Smooth muscle cell (in vitro differentiated cells): ENCODE measurements around the gene SHF. TPM values are rescaled to one million over a fixed set of nuclear protein-coding genes. Genes with fewer than 3 reads are reported as not detected.

ENCODE experiments used
- DNase-seq: peaks from one replicate; lab custom pipeline; 2025; ENCODE audit not compliant: unreplicated experiment; lab: John Stamatoyannopoulos, UW
- H2AFZ ChIP-seq: fragments of 200-600 bp; sonication (generic); 2 replicates; pipeline ENCODE4 v1.6.0; 2016; ENCODE audit warnings: antibody characterized with exemption, low read depth, mild to moderate bottlenecking
- H3F3A ChIP-seq: fragments of 200-600 bp; sonication (generic); 2 replicates; pipeline ENCODE4 v1.6.0; 2017; ENCODE audit warnings: antibody characterized with exemption, low read depth
- H3K27ac ChIP-seq: fragments of 200-600 bp; sonication (generic); 2 replicates; pipeline ENCODE4 v1.5.1; 2016; ENCODE audit warnings: low read depth, mild to moderate bottlenecking
- H3K27me3 ChIP-seq: fragments of 200-600 bp; sonication (generic); 2 replicates; pipeline ENCODE4 v1.6.1; 2016; ENCODE audit warnings: low read depth, mild to moderate bottlenecking
- H3K36me3 ChIP-seq: fragments of 200-600 bp; sonication (generic); 2 replicates; pipeline ENCODE4 v1.5.1; 2016; ENCODE audit warnings: low read depth
- H3K4me1 ChIP-seq: fragments of 200-600 bp; sonication (generic); 2 replicates; pipeline ENCODE4 v1.5.1; 2016; ENCODE audit warnings: low read depth
- H3K4me2 ChIP-seq: fragments of 200-600 bp; sonication (generic); 2 replicates; pipeline ENCODE4 v1.6.0; 2016; ENCODE audit warnings: mild to moderate bottlenecking
- H3K4me3 ChIP-seq: fragments of 200-600 bp; sonication (generic); 2 replicates; pipeline ENCODE4 v1.5.1; 2016; ENCODE audit warnings: mild to moderate bottlenecking
- H3K79me2 ChIP-seq: fragments of 200-600 bp; sonication (generic); 2 replicates; pipeline ENCODE4 v1.6.0; 2016; ENCODE audit warnings: low read depth, mild to moderate bottlenecking
- H3K9ac ChIP-seq: fragments of 200-600 bp; sonication (generic); 2 replicates; pipeline ENCODE4 v1.6.0; 2016; ENCODE audit warnings: low read depth
- H3K9me3 ChIP-seq: fragments of 200-600 bp; sonication (generic); replicated peaks from 2 replicates; pipeline ENCODE4 v1.5.1; 2016; ENCODE audit warnings: low read depth
- H4K20me1 ChIP-seq: fragments of 200-600 bp; sonication (generic); 2 replicates; pipeline ENCODE4 v1.6.0; 2016; ENCODE audit warnings: low read depth
- WGBS: methylation state at CpG from one replicate; pipeline ENCODE4 v1.1.7; 2016; ENCODE audit warnings: low lambda C conversion rate; 5-methylcytosine and 5-hydroxymethylcytosine counted together
- polyA plus RNA-seq: library from polyadenylated mRNA; unstranded; fragments of >200 nt; fragmentation: Nextera tagmentation; extraction: Ambion mirVana; gene quantifications from 2 replicates; pipeline ENCODE4 v1.2.1, GENCODE V29; 2016
- total RNA-seq: library from RNA; depleted of rRNA; stranded (reverse); fragments of >200 nt; gene quantifications from 2 replicates; pipeline ENCODE4 v1.2.3, GENCODE V29; 2014
- TF ChIP-seq, protein P1 (sequence below): fragments of 200-600 bp; sonication (generic); IDR thresholded peaks from 2 replicates; pipeline ENCODE4 v1.5.1; 2017; ENCODE audit warnings: borderline replicate concordance, mild to moderate bottlenecking, antibody characterized with exemption; ENCODE audit not compliant: insufficient read depth, poor library complexity, severe bottlenecking

SHF gene
- total and polyA plus RNA-seq, 2 experiments from 2014 or later: 16.4 to 41.3 TPM

DNA sequence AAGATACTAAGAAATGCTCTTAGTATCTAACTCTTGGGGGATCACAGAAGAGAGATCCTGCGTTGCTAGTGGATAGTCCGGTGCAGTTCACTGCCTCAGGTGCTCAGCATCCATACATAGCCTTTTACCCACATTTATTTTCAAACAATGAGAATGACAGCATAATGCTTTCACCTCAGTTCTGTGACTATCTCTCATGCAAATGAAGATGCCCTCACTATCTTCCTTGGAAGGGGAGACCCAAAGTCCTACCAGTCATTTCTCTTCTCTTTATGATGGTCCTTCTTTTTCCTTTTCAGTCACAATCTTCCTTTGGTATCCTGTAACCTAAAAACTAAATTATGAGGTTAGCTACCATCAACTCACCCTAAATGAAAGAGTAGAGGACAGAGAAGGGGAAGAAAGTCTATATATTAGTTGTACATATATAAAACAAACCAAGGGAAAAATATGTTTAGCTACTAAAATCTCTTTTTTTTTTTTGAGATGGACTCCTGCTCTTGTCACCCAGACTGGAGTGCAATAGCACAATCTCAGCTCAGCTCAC is 33.4 kb upstream of the SHF start:
- H3K27ac ChIP-seq: no peak overlapping the region
- H3K9me3 ChIP-seq: no peaks in the 10 kb centered on the region
- no peak for DNase-seq
- H3K4me2 ChIP-seq: no peak overlapping the region
- H3K4me3 ChIP-seq: no peak overlapping the region
- no peaks in the 10 kb centered on the region for H3F3A ChIP-seq
- no peak overlapping the region for H2AFZ ChIP-seq
- no peaks in the 10 kb centered on the region for H4K20me1 ChIP-seq
- H3K27me3 ChIP-seq: peaks cover 15% of the 10 kb centered on the region
- no peaks in the 10 kb centered on the region for H3K79me2 ChIP-seq
- no peaks in the 10 kb centered on the region for H3K4me1 ChIP-seq
- H3K36me3 ChIP-seq: no peaks in the 10 kb centered on the region
- TF ChIP-seq, protein P1, sequence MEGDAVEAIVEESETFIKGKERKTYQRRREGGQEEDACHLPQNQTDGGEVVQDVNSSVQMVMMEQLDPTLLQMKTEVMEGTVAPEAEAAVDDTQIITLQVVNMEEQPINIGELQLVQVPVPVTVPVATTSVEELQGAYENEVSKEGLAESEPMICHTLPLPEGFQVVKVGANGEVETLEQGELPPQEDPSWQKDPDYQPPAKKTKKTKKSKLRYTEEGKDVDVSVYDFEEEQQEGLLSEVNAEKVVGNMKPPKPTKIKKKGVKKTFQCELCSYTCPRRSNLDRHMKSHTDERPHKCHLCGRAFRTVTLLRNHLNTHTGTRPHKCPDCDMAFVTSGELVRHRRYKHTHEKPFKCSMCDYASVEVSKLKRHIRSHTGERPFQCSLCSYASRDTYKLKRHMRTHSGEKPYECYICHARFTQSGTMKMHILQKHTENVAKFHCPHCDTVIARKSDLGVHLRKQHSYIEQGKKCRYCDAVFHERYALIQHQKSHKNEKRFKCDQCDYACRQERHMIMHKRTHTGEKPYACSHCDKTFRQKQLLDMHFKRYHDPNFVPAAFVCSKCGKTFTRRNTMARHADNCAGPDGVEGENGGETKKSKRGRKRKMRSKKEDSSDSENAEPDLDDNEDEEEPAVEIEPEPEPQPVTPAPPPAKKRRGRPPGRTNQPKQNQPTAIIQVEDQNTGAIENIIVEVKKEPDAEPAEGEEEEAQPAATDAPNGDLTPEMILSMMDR: no peak
- WGBS: 88% methylated on average over 2 of the region's 2 CpGs
- no peak overlapping the region for H3K9ac ChIP-seq

DNA sequence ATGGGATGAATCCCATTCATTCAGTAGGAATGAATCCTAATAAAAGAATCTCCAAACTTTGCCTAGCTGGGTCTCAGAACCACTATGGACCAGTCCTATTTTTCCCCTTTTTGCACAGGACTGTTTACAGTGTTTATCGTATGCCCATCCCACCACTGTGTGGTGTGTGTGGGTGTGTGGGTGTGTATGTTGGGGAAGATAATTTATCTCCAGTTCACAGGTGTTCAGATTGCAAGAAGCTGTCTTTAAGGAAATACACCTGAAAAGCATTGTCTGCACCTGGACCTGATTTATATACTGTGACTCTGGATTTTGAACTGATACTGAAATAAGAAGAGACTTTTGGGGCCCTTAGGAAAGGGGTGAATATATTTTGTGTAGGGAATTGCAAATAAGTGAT is 24.7 kb upstream of the SHF start:
- H3K4me1 ChIP-seq: no peaks in the 10 kb centered on the region
- peaks cover 7% of the 10 kb centered on the region for H3K27me3 ChIP-seq
- H3F3A ChIP-seq: no peaks in the 10 kb centered on the region
- H2AFZ ChIP-seq: no peak overlapping the region
- no peaks in the 10 kb centered on the region for H3K9me3 ChIP-seq
- no peak for DNase-seq
- H3K79me2 ChIP-seq: no peaks in the 10 kb centered on the region
- H3K4me3 ChIP-seq: no peak overlapping the region
- no peak overlapping the region for H3K4me2 ChIP-seq
- H3K36me3 ChIP-seq: no peaks in the 10 kb centered on the region
- no peaks in the 10 kb centered on the region for H4K20me1 ChIP-seq
- no peak overlapping the region for H3K9ac ChIP-seq
- H3K27ac ChIP-seq: no peak overlapping the region
- 92% methylated on average over 1 of the region's 1 CpG for WGBS
- TF ChIP-seq, protein P1: no peak

DNA sequence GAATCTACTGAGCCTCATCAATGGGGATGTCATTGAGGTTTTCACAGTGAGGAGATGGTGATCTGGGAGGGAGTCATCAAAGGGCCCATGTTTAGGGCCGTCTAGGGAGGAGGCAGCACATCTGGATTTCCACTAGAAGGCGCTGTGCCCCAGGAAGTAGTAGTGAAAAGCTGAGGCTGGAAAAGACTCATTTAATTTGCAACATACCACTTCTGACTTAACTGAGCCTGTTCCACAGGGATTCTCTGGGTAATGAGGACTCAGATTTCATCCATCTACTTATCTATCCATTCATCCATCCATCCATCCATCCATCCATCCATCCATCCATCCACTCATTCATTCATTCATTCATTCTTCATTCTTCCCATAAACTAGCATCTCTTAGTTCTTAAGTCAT is 17.4 kb upstream of the SHF start:
- DNase-seq: no peak
- no peak overlapping the region for H3K27ac ChIP-seq
- H3K27me3 ChIP-seq: peaks cover 13% of the 10 kb centered on the region
- H3K79me2 ChIP-seq: no peaks in the 10 kb centered on the region
- H3K4me2 ChIP-seq: no peak overlapping the region
- TF ChIP-seq, protein P1: peak; percentile 85
- H3K36me3 ChIP-seq: no peaks in the 10 kb centered on the region
- no peaks in the 10 kb centered on the region for H4K20me1 ChIP-seq
- H3K4me3 ChIP-seq: no peak overlapping the region
- no peaks in the 10 kb centered on the region for H3K4me1 ChIP-seq
- WGBS: 0% methylated on average over 2 of the region's 2 CpGs
- no peak overlapping the region for H3K9ac ChIP-seq
- H2AFZ ChIP-seq: no peak overlapping the region
- H3F3A ChIP-seq: peaks cover 9% of the 10 kb centered on the region
- H3K9me3 ChIP-seq: no peaks in the 10 kb centered on the region

DNA sequence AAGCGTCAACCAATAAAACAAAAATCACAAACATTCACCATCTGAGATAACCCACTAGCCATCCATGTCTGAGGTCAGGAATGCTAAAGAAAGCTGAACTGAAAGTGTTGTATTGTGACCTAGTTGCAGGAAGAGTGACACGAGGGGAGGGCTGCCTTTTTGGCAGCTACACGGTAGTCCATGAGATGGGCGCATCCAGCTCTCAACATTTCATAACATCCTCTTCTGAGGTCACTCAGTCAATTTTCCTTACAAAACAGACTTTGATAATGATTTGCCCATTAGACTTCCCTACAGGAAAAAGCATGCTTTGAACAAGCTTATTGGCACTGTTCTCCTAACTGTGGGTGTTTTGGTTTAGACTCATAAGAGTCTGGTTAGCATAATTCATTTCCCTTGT is 15.4 kb upstream of the SHF start:
- H3K4me1 ChIP-seq: no peaks in the 10 kb centered on the region
- no peak overlapping the region for H3K4me3 ChIP-seq
- no peaks in the 10 kb centered on the region for H3K9me3 ChIP-seq
- H2AFZ ChIP-seq: no peak overlapping the region
- no peak overlapping the region for H3K9ac ChIP-seq
- peaks cover 15% of the 10 kb centered on the region for H3F3A ChIP-seq
- 79% methylated on average over 4 of the region's 4 CpGs for WGBS
- TF ChIP-seq, protein P1: no peak
- no peaks in the 10 kb centered on the region for H3K36me3 ChIP-seq
- H3K4me2 ChIP-seq: no peak overlapping the region
- H3K27me3 ChIP-seq: peaks cover 9% of the 10 kb centered on the region
- no peaks in the 10 kb centered on the region for H4K20me1 ChIP-seq
- no peak for DNase-seq
- H3K79me2 ChIP-seq: no peaks in the 10 kb centered on the region
- H3K27ac ChIP-seq: no peak overlapping the region
